Ishikawa (cell line): ENCODE data around the gene FSHR.

Source experiments
- EP300 ChIP-seq: IDR thresholded peaks from 2 replicates; pipeline ENCODE4 v1.6.1; 2012; ENCODE audit warnings: borderline replicate concordance
- ZBTB7A ChIP-seq: IDR thresholded peaks from 2 replicates; pipeline ENCODE4 v1.6.1; 2012; ENCODE audit warnings: low read depth

DNA sequence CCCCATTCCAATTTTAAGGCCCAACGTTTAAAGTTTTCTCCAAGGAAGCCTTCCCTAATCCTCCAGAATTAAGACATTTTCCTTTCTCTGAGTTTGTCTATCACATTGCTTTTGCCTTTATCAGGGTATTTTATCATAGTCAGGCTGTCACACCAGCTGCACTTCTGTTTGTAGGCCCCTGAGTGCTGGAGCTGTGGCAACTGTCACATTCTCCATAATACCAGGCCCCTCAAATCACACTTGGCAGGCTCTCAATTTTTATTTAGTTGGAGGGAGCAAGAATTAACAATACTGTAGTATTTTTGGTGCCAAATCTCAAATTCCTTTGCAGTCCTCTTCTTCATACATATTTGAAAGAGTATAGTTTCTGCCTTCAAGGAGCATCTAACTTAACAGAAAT is 122.2 kb downstream of the FSHR start:
- TF ChIP-seq ZBTB7A (no peak), EP300 (no peak)
